IMR-90 (cell line): ENCODE results near the gene OR51S1. TPM values are rescaled to one million over a fixed set of nuclear protein-coding genes. Genes with fewer than 3 reads are reported as not detected.
"Not testable (repeated sequence)": the region's sequence is repeated elsewhere in the genome, so short reads cannot be mapped to it uniquely, and the experiment has no call there.

Experiments
- ATAC-seq: fragments of 200-7000 bp; cut with Tn5 transposase; 2 replicates; pipeline ENCODE4 v1.9.1; 2020; ENCODE audit warnings: low read depth, mild to moderate bottlenecking, moderate library complexity
- BruUV-seq: library from RNA; stranded (reverse); fragments of 400-500 nt; replicated peaks from 2 replicates; lab custom pipeline; 2021; lab: Mats Ljungman, UMichigan
- CTCF ChIA-PET: fragments of 300-600 bp; formaldehyde crosslinking; extraction: SDS; loops from one replicate; lab custom pipeline; 2021; ENCODE audit warnings: antibody characterized with exemption; lab: Yijun Ruan, JAX
- POLR2A ChIA-PET: fragments of 300-600 bp; sonication (Branson Sonifier 250); formaldehyde crosslinking; loops from one replicate; lab custom pipeline; 2022; ENCODE audit warnings: antibody characterized with exemption; ENCODE audit not compliant: unreplicated experiment; lab: Charles Lee
- DNase-seq: peaks from one replicate; pipeline ENCODE4 v3.0.0; 2013
- H2AFZ ChIP-seq: replicated peaks from 2 replicates; pipeline ENCODE3; 2013; ENCODE audit warnings: low read length, mild to moderate bottlenecking; ENCODE audit not compliant: poor library complexity
- H2AK5ac ChIP-seq: 2 replicates; pipeline ENCODE4 v1.6.1; 2013; ENCODE audit warnings: low read depth, low read length, inconsistent platforms
- H2AK9ac ChIP-seq: replicated peaks from 2 replicates; pipeline ENCODE3; 2013; ENCODE audit warnings: mild to moderate bottlenecking, low read depth, low read length, moderate library complexity; ENCODE audit not compliant: poor library complexity
- H2BK120ac ChIP-seq: 2 replicates; pipeline ENCODE4 v1.6.1; 2013; ENCODE audit warnings: low read depth, low read length, inconsistent platforms
- H2BK15ac ChIP-seq: 3 replicates; pipeline ENCODE4 v1.6.1; 2013; ENCODE audit warnings: low read depth, low read length, inconsistent platforms
- H2BK20ac ChIP-seq: 2 replicates; pipeline ENCODE4 v1.6.1; 2013; ENCODE audit warnings: low read depth, mild to moderate bottlenecking, inconsistent platforms, low read length, moderate library complexity
- H2BK5ac ChIP-seq: 2 replicates; pipeline ENCODE4 v1.6.1; 2013; ENCODE audit warnings: mild to moderate bottlenecking, low read depth, low read length, inconsistent platforms; ENCODE audit not compliant: poor library complexity, severe bottlenecking
- H3K14ac ChIP-seq: replicated peaks from 2 replicates; pipeline ENCODE4 v1.6.1; 2013; ENCODE audit warnings: low read depth, low read length, inconsistent platforms
- H3K18ac ChIP-seq: 2 replicates; pipeline ENCODE4 v1.6.1; 2013; ENCODE audit warnings: low read depth, low read length, control low read depth
- H3K23ac ChIP-seq: 2 replicates; pipeline ENCODE4 v1.6.1; 2013; ENCODE audit warnings: low read depth, low read length, inconsistent platforms
- H3K27ac ChIP-seq: 2 replicates; pipeline ENCODE4 v1.5.1; 2013; ENCODE audit warnings: mild to moderate bottlenecking, control low read depth, low read length; ENCODE audit not compliant: insufficient read depth
- H3K27me3 ChIP-seq: 2 replicates; pipeline ENCODE4 v1.6.1; 2013; ENCODE audit warnings: low read length; ENCODE audit not compliant: control insufficient read depth, insufficient read depth
- H3K36me3 ChIP-seq: 2 replicates; pipeline ENCODE4 v1.6.1; 2013; ENCODE audit warnings: low read length, mixed read lengths; ENCODE audit not compliant: control insufficient read depth, insufficient read depth
- H3K4ac ChIP-seq: 2 replicates; pipeline ENCODE4 v1.6.1; 2013; ENCODE audit warnings: low read depth, low read length, inconsistent platforms
- H3K4me1 ChIP-seq: 2 replicates; pipeline ENCODE4 v1.6.1; 2013; ENCODE audit warnings: low read length, mixed read lengths; ENCODE audit not compliant: control insufficient read depth, insufficient read depth
- H3K4me2 ChIP-seq: 2 replicates; pipeline ENCODE4 v1.6.1; 2013; ENCODE audit warnings: low read depth, mild to moderate bottlenecking, control low read depth, low read length, moderate library complexity
- H3K4me3 ChIP-seq: 2 replicates; pipeline ENCODE4 v1.5.1; 2013; ENCODE audit warnings: low read depth, mild to moderate bottlenecking, control low read depth, low read length, moderate library complexity; ENCODE audit not compliant: insufficient read depth
- H3K56ac ChIP-seq: 2 replicates; pipeline ENCODE4 v1.6.1; 2013; ENCODE audit warnings: low read length, inconsistent platforms; ENCODE audit not compliant: insufficient read depth; ENCODE audit errors: extremely low read depth
- H3K79me1 ChIP-seq, 2 experiments: 2 replicates each; pipeline ENCODE4 v1.6.1; 2013; ENCODE audit warnings: low read length in 2 of 2, inconsistent platforms in 1 of 2, low read depth in 1 of 2
- H3K9ac ChIP-seq: 2 replicates; pipeline ENCODE4 v1.6.1; 2013; ENCODE audit warnings: low read depth, low read length, control low read depth
- H3K9me1 ChIP-seq: 2 replicates; pipeline ENCODE4 v1.6.1; 2013; ENCODE audit warnings: low read length, inconsistent platforms; ENCODE audit not compliant: insufficient read depth
- H3K9me3 ChIP-seq: 2 replicates; pipeline ENCODE4 v1.6.1; 2013; ENCODE audit warnings: low read length; ENCODE audit not compliant: control insufficient read depth, insufficient read depth
- H4K20me1 ChIP-seq: 2 replicates; pipeline ENCODE4 v1.6.1; 2013; ENCODE audit warnings: low read length, inconsistent platforms; ENCODE audit not compliant: insufficient read depth
- H4K5ac ChIP-seq: 2 replicates; pipeline ENCODE4 v1.6.1; 2013; ENCODE audit warnings: mild to moderate bottlenecking, low read depth, low read length, control low read depth
- H4K8ac ChIP-seq, 2 experiments: 2 replicates each; pipeline ENCODE4 v1.6.1; 2013; ENCODE audit warnings: low read depth in 2 of 2, low read length in 2 of 2, control low read depth in 1 of 2, inconsistent platforms in 1 of 2
- H4K91ac ChIP-seq: 2 replicates; pipeline ENCODE4 v1.6.1; 2013; ENCODE audit warnings: low read depth, low read length, inconsistent platforms; ENCODE audit not compliant: insufficient read depth
- FOS ChIP-seq: fragments of 150-350 bp; IDR thresholded peaks from 2 replicates; pipeline ENCODE4 v1.6.1; 2016; ENCODE audit warnings: low read depth, low read length
- RFX5 ChIP-seq: IDR thresholded peaks from 2 replicates; pipeline ENCODE4 v1.8.0; 2012; ENCODE audit warnings: low read depth, mild to moderate bottlenecking, low read length, moderate library complexity
- WGBS, 2 experiments: methylation state at CpG; one replicate each; pipeline versions ENCODE4 v1.1.5 to v1.1.7; 2013; ENCODE audit warnings: missing lambda C conversion rate in 2 of 2; ENCODE audit not compliant: insufficient read length in 1 of 2; ENCODE audit errors: extremely low coverage in 2 of 2; 5-methylcytosine and 5-hydroxymethylcytosine counted together
- dilution Hi-C: fragments of 300-500 bp; cut with HindIII; formaldehyde crosslinking; loops from one replicate; pipeline ENCODE4 v1.14.3; 2018; ENCODE audit warnings: low sequenced_read_pairs; ENCODE audit not compliant: unreplicated experiment
- in situ Hi-C: fragments of 300-500 bp; cut with MboI; formaldehyde crosslinking; loops from 3 replicates; pipeline ENCODE4 v1.14.3; 2019; ENCODE audit warnings: low sequenced_read_pairs, inconsistent platforms, mixed read lengths
- intact Hi-C: fragments of 100-400 bp; cut with micrococcal nuclease; formaldehyde crosslinking; loops from 2 replicates; pipeline ENCODE4 v1.10.0; 2022
- polyA plus RNA-seq, 3 experiments: library from polyadenylated mRNA; depleted of rRNA; stranded (reverse); fragments of >200 nt; gene quantifications; 2 replicates each; pipeline ENCODE4 v1.2.3, GENCODE V29; 2012; ENCODE audit warnings: low replicate concordance in 1 of 3
- total RNA-seq: library from RNA; depleted of rRNA; stranded (reverse); fragments of >200 nt; gene quantifications from 2 replicates; pipeline ENCODE4 v1.2.3, GENCODE V29; 2012

The OR51S1 gene
- total and polyA plus RNA-seq, 2 of the 4 experiments (the other 2 are of a cell fraction), result not detected

DNA sequence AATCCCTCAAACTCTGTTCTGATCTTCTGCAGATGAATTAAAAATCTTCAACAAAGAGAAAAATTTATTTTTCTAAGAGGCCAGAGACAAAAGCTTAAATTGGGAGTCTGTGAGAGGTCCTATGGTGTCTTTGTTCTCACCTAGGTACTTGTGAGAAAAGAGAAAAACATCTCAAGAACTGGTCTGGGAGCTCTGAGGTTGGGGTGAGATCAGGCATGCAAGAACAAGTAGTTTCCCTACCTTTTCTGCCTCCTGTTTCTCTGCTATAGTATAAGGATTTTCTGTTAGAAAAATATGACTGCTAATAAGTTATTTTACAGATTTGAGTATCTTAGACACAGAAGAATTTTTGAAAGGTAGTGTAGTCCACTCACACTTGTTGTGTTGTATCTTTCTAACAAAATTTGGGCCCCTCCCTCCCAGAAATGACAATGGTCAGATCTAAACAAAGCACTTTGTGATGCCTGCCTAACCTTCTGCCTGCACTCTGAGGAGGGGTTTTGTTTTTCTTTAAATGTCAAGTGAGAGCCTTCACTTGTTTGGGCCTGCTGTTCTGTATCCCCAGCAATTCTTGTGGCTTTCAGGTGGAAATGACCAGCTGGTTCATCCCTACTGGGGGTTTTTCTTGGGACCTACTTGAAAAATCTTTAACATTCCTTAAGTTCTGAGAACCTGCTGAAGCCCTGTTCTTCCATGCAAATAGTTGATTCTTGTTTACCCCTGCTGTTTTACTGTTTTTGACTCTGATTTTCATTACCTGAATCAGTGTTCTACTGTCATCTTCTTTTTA is 13.6 kb upstream of the OR51S1 start:
- Histone ChIP-seq H2BK5ac (no peak overlapping the region), H4K8ac (no peak overlapping the region), H2BK20ac (no peak overlapping the region), H3K56ac (no peak overlapping the region), H3K14ac (no peak overlapping the region), H3K27me3 (no peaks in the 10 kb centered on the region), H3K4me3 (no peak overlapping the region), H3K79me1 (no peaks in the 10 kb centered on the region), H3K9me3 (peaks cover 3% of the 10 kb centered on the region), H3K18ac (no peak overlapping the region), H2AFZ (no peak overlapping the region), H2BK15ac (no peak overlapping the region), H4K91ac (no peak overlapping the region), H3K27ac (no peak overlapping the region), H3K4me2 (no peak overlapping the region), H3K4me1 (no peaks in the 10 kb centered on the region), H3K9ac (no peak overlapping the region), H2AK9ac (no peak overlapping the region), H3K9me1 (no peaks in the 10 kb centered on the region), H2BK120ac (no peak overlapping the region), H3K4ac (no peak overlapping the region), H2AK5ac (no peak overlapping the region), H4K20me1 (no peaks in the 10 kb centered on the region), H4K5ac (no peak overlapping the region), H3K36me3 (no peaks in the 10 kb centered on the region), H3K23ac (no peak overlapping the region)
- ATAC-seq, result no peak
- no TSS peak for BruUV-seq
- in situ Hi-C loops, result no loop called here
- dilution Hi-C loops, result no loop called here
- no peak for TF ChIP-seq RFX5
- no peak for TF ChIP-seq FOS
- no peak for DNase-seq
- ChIA-PET POLR2A (no interaction called here), CTCF (no interaction called here)
- intact Hi-C loops, result no loop called here

DNA sequence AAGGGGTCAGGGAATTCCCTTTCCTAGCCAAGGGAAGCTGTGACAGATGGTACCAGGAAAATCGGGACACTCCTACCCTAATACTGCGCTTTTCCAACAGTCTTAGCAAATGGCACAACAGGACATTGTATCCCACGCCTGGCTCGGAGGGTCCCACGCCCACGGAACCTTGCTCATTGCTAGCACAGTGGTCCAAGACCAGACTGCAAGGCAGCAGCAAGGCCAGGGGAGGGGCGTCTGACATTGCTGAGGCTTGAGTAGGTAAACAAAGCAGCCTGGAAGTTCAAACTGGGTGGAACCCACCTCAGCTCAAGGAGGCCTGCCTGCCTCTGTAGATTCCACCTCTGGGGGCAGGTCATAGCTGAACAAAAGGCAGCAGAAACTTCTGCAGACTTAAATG is 5.3 kb upstream of the OR51S1 start:
- H3K36me3 ChIP-seq, H3K14ac ChIP-seq, H3K18ac ChIP-seq, H2BK15ac ChIP-seq, H2AK9ac ChIP-seq, H3K4me2 ChIP-seq, H4K91ac ChIP-seq, H3K9ac ChIP-seq, H3K4ac ChIP-seq, dilution Hi-C loops, ATAC-seq, H2BK120ac ChIP-seq, DNase-seq, H2BK20ac ChIP-seq, in situ Hi-C loops, H3K4me3 ChIP-seq, H3K27ac ChIP-seq, H3K27me3 ChIP-seq, H3K9me1 ChIP-seq, H2AK5ac ChIP-seq, POLR2A ChIA-PET, H4K5ac ChIP-seq, H3K56ac ChIP-seq, H3K79me1 ChIP-seq, intact Hi-C loops, H3K23ac ChIP-seq, H2BK5ac ChIP-seq, H3K9me3 ChIP-seq, H4K20me1 ChIP-seq, H3K4me1 ChIP-seq, BruUV-seq, H2AFZ ChIP-seq, H4K8ac ChIP-seq, CTCF ChIA-PET: not testable (repeated sequence)
- 76% methylated on average over 4 of the region's 7 CpGs; no CpG with 5 or more reads in 1 of the 2 experiments for WGBS, 2 experiments
